Measurements from ENCODE around the gene PTGS2.

GRCh38 chr1:186679924-186680244 is 339 bp downstream of the PTGS2 start:
- TF ChIP-seq CTCF (IDR thresholded peaks at IDR 0.05) (no peak), POLR2A (IDR thresholded peaks at IDR 0.05) (no peak)
